Measurements from ENCODE around the gene GALNT10. TPM values are rescaled to one million over a fixed set of nuclear protein-coding genes. Genes with fewer than 3 reads are reported as not detected.

The GALNT10 gene
- total and polyA plus RNA-seq, 3 donors from 2014 or later = 15.7 to 19.3 (median 17.2) TPM

GRCh38 chr5:154253807-154254206, 63.3 kb downstream of the GALNT10 start:
- no peaks in the 10 kb centered on the region for H3K4me1 ChIP-seq
- DNase-seq = no peak
- no peaks in the 10 kb centered on the region for H3K9me3 ChIP-seq
- no peak overlapping the region for H3K4me3 ChIP-seq
- H3K27me3 ChIP-seq = no peaks in the 10 kb centered on the region
- TF ChIP-seq POLR2A (IDR thresholded peaks at IDR 0.05) = no peak
- TF ChIP-seq CTCF (IDR thresholded peaks at IDR 0.05) = no peak
- WGBS, 2 donors = 91 to 92% methylated on average over 2 of the region's 2 CpGs
- no peak overlapping the region for H3K27ac ChIP-seq
- intact Hi-C loops (cut with DNase I; ENCODE audit: low total_unique reads) = no loop called here
- no peaks in the 10 kb centered on the region for H3K36me3 ChIP-seq (ENCODE audit: low read depth, missing control alignments)

DNA sequence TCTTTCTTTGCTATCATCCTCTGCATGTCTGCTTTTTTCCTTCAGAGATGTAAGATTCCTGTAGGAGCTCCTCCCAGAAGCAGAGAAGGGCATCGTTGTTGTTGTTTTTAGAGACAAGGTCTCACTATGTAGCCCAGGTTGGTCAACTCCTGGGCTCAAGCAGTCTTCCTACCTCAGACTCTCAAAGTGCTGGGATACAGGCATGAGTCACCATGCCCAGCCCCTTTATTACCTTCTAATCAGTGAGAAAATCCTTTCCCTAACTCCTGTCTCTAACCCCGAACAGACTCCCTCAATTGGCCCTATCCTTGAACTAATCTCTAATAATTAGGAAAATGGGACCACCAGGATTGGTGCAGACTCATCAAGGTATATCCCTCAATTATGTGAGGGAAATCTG, 64.4 kb downstream of the GALNT10 start:
- no peaks in the 10 kb centered on the region for H3K9me3 ChIP-seq
- H3K4me1 ChIP-seq = no peaks in the 10 kb centered on the region
- H3K36me3 ChIP-seq (ENCODE audit: low read depth, missing control alignments) = no peaks in the 10 kb centered on the region
- intact Hi-C loops (cut with DNase I; ENCODE audit: low total_unique reads) = no loop called here
- WGBS, 2 donors = 88 to 93% methylated on average over 2 of the region's 2 CpGs
- H3K27ac ChIP-seq = no peak overlapping the region
- no peak for DNase-seq
- TF ChIP-seq POLR2A (IDR thresholded peaks at IDR 0.05) (no peak), CTCF (IDR thresholded peaks at IDR 0.05) (no peak)
- H3K4me3 ChIP-seq = no peak overlapping the region
- H3K27me3 ChIP-seq = no peaks in the 10 kb centered on the region

DNA sequence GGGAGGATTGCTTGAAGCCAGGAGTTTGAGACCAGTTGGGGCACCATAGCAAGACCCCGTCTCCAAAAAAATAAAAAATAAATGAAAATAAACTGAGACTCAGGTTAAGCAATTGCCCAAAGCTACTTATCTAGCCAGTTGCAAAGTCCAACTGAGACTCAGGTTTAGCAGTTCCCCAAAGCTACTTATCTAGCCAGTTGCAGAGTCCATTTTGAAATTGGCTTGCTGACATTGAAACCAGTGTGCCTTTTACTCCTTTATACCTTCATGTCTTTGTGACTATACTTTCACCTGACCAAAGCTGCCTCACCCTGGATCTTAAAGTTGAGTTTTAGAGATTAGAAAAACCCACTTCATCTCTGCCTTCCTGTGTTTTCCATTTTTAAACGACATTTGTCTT, 66.5 kb downstream of the GALNT10 start:
- no peak for DNase-seq
- Histone ChIP-seq H3K4me3 (no peak overlapping the region), H3K27me3 (no peaks in the 10 kb centered on the region), H3K9me3 (no peaks in the 10 kb centered on the region), H3K27ac (no peak overlapping the region), H3K4me1 (no peaks in the 10 kb centered on the region), H3K36me3 (ENCODE audit: low read depth, missing control alignments) (no peaks in the 10 kb centered on the region)
- WGBS, 2 donors = 65 to 71% methylated on average over 2 of the region's 2 CpGs
- TF ChIP-seq CTCF (IDR thresholded peaks at IDR 0.05) (no peak), POLR2A (IDR thresholded peaks at IDR 0.05) (no peak)
- intact Hi-C loops (cut with DNase I; ENCODE audit: low total_unique reads) = no loop called here

DNA sequence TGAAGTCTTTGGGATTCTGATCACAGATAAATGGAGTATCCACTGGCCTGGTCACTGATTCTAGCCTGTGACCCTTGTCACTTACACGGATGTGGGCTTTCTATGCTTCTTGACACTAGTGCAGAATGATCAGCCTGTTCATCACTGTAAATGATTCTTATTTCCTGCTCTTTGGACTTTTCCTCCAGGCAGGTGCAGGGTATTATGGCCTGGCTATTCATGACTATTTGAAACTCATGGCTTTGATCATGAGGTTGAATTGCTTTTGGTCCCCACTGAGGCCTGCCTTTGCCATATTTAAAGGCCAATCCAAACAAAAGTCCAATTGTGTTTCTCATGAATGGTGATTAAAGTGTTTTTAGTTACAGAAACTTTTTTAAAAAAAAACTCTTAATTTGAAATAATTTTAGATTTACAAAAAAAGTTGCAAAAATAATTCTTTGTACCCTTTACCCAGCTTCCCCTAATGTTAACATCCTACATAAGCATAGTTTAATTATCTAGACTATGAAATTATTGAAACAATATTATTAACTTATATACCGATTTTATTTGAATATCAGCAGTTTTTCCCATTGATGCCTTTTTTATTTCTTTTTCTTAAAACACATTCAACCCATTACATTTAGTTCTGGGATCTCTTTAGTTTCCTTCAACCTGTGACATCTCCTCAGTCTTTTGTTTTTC, 68.1 kb downstream of the GALNT10 start:
- H3K27me3 ChIP-seq = no peaks in the 10 kb centered on the region
- TF ChIP-seq POLR2A (IDR thresholded peaks at IDR 0.05) (no peak), CTCF (IDR thresholded peaks at IDR 0.05) (no peak)
- H3K9me3 ChIP-seq = no peaks in the 10 kb centered on the region
- H3K4me1 ChIP-seq = no peaks in the 10 kb centered on the region
- DNase-seq = no peak
- no peak overlapping the region for H3K4me3 ChIP-seq
- H3K27ac ChIP-seq = no peak overlapping the region
- WGBS, 2 donors = 90 to 93% methylated on average over 2 of the region's 2 CpGs
- intact Hi-C loops (cut with DNase I; ENCODE audit: low total_unique reads) = no loop called here
- H3K36me3 ChIP-seq (ENCODE audit: low read depth, missing control alignments) = no peaks in the 10 kb centered on the region
